Rectal smooth muscle tissue (tissue), 1 donor: ENCODE data around the gene ATXN7L2.

ENCODE experiments used
- H3K27ac ChIP-seq: one replicate; pipeline ENCODE4 v1.7.0; 2013; ENCODE audit warnings: low read depth, low read length, inconsistent platforms
- H3K27me3 ChIP-seq: one replicate; pipeline ENCODE4 v1.7.0; 2013; ENCODE audit warnings: low read length; ENCODE audit not compliant: control insufficient read depth, insufficient read depth
- H3K36me3 ChIP-seq: one replicate; pipeline ENCODE4 v1.7.0; 2013; ENCODE audit warnings: low read length; ENCODE audit not compliant: control insufficient read depth, insufficient read depth
- H3K4me1 ChIP-seq: one replicate; pipeline ENCODE4 v1.7.0; 2013; ENCODE audit warnings: low read length; ENCODE audit not compliant: control insufficient read depth, insufficient read depth
- H3K4me3 ChIP-seq: one replicate; pipeline ENCODE4 v1.7.0; 2013; ENCODE audit warnings: low read length
- H3K9ac ChIP-seq: one replicate; pipeline ENCODE4 v1.7.0; 2013; ENCODE audit warnings: low read length

Gene ATXN7L2

GRCh38 chr1:109527098-109527811 lies 43.5 kb downstream of the ATXN7L2 start:
- Histone ChIP-seq H3K27me3 (no peaks in the 10 kb centered on the region), H3K4me1 (peaks cover 3% of the 10 kb centered on the region), H3K36me3 (no peaks in the 10 kb centered on the region), H3K9ac (no peak overlapping the region), H3K4me3 (no peak overlapping the region), H3K27ac (no peak overlapping the region)

GRCh38 chr1:109527846-109528695 lies 44.4 kb downstream of the ATXN7L2 start:
- no peaks in the 10 kb centered on the region for H3K36me3 ChIP-seq
- no peak overlapping the region for H3K9ac ChIP-seq
- H3K4me3 ChIP-seq: no peak overlapping the region
- H3K27ac ChIP-seq: no peak overlapping the region
- no peaks in the 10 kb centered on the region for H3K27me3 ChIP-seq
- peaks cover 6% of the 10 kb centered on the region for H3K4me1 ChIP-seq

GRCh38 chr1:109528712-109529111 lies 45.0 kb downstream of the ATXN7L2 start:
- H3K27me3 ChIP-seq: no peaks in the 10 kb centered on the region
- peaks cover 6% of the 10 kb centered on the region for H3K4me1 ChIP-seq
- H3K4me3 ChIP-seq: no peak overlapping the region
- no peak overlapping the region for H3K27ac ChIP-seq
- no peaks in the 10 kb centered on the region for H3K36me3 ChIP-seq
- H3K9ac ChIP-seq: no peak overlapping the region

- Histone ChIP-seq H3K36me3 (no peaks in the 10 kb centered on the region), H3K9ac (no peak overlapping the region), H3K4me3 (no peak overlapping the region), H3K4me1 (peaks cover 6% of the 10 kb centered on the region), H3K27ac (no peak overlapping the region), H3K27me3 (no peaks in the 10 kb centered on the region)
Measured at GRCh38 chr1:109529881-109530456, 46.3 kb downstream of the ATXN7L2 start.

GRCh38 chr1:109530457-109531087 lies 46.9 kb downstream of the ATXN7L2 start:
- Histone ChIP-seq H3K9ac (no peak overlapping the region), H3K4me3 (no peak overlapping the region), H3K27me3 (no peaks in the 10 kb centered on the region), H3K36me3 (no peaks in the 10 kb centered on the region), H3K27ac (no peak overlapping the region), H3K4me1 (peaks cover 8% of the 10 kb centered on the region)

GRCh38 chr1:109531380-109531779 lies 47.7 kb downstream of the ATXN7L2 start:
- H3K4me1 ChIP-seq: peaks cover 13% of the 10 kb centered on the region
- no peak overlapping the region for H3K9ac ChIP-seq
- no peak overlapping the region for H3K4me3 ChIP-seq
- H3K27ac ChIP-seq: no peak overlapping the region
- H3K36me3 ChIP-seq: no peaks in the 10 kb centered on the region
- no peaks in the 10 kb centered on the region for H3K27me3 ChIP-seq

- no peaks in the 10 kb centered on the region for H3K36me3 ChIP-seq
- H3K27me3 ChIP-seq: no peaks in the 10 kb centered on the region
- no peak overlapping the region for H3K9ac ChIP-seq
- H3K4me1 ChIP-seq: peaks cover 18% of the 10 kb centered on the region
- peak overlapping the region; percentile 55 for H3K4me3 ChIP-seq
- no peak overlapping the region for H3K27ac ChIP-seq
Measured at GRCh38 chr1:109531826-109532364, 48.2 kb downstream of the ATXN7L2 start.

- H3K27ac ChIP-seq: no peak overlapping the region
- no peaks in the 10 kb centered on the region for H3K27me3 ChIP-seq
- no peaks in the 10 kb centered on the region for H3K36me3 ChIP-seq
- H3K4me1 ChIP-seq: peaks cover 18% of the 10 kb centered on the region
- H3K9ac ChIP-seq: no peak overlapping the region
- peak overlapping the region; percentile 55 for H3K4me3 ChIP-seq
Measured at GRCh38 chr1:109532365-109533136, 48.8 kb downstream of the ATXN7L2 start.

- no peak overlapping the region for H3K27ac ChIP-seq
- no peaks in the 10 kb centered on the region for H3K27me3 ChIP-seq
- no peak overlapping the region for H3K4me3 ChIP-seq
- no peak overlapping the region for H3K9ac ChIP-seq
- peaks cover 18% of the 10 kb centered on the region for H3K4me1 ChIP-seq
- no peaks in the 10 kb centered on the region for H3K36me3 ChIP-seq
Measured at GRCh38 chr1:109534307-109534858, 50.7 kb downstream of the ATXN7L2 start.

- no peaks in the 10 kb centered on the region for H3K27me3 ChIP-seq
- peaks cover 18% of the 10 kb centered on the region for H3K4me1 ChIP-seq
- no peak overlapping the region for H3K9ac ChIP-seq
- no peaks in the 10 kb centered on the region for H3K36me3 ChIP-seq
- H3K4me3 ChIP-seq: no peak overlapping the region
- peak overlapping the region; percentile 27 for H3K27ac ChIP-seq
Measured at GRCh38 chr1:109535481-109535880, 51.8 kb downstream of the ATXN7L2 start.

- H3K27me3 ChIP-seq: no peaks in the 10 kb centered on the region
- H3K4me1 ChIP-seq: peaks cover 18% of the 10 kb centered on the region
- H3K36me3 ChIP-seq: no peaks in the 10 kb centered on the region
- H3K27ac ChIP-seq: peak overlapping the region; percentile 27
- no peak overlapping the region for H3K9ac ChIP-seq
- H3K4me3 ChIP-seq: no peak overlapping the region
Measured at GRCh38 chr1:109535971-109536491, 52.3 kb downstream of the ATXN7L2 start.
